ENCODE results near the gene AHNAK2. TPM values are rescaled to one million over a fixed set of nuclear protein-coding genes. Genes with fewer than 3 reads are reported as not detected.
A peak's percentile ranks its signal among the peaks of the same experiment; 100 is the strongest.
"Not testable (repeated sequence)": the region's sequence is repeated elsewhere in the genome, so short reads cannot be mapped to it uniquely, and the experiment has no call there.

Gene AHNAK2
- total and polyA plus RNA-seq, 5 donors: 2.0 to 5.7 (median 3.1) TPM

DNA sequence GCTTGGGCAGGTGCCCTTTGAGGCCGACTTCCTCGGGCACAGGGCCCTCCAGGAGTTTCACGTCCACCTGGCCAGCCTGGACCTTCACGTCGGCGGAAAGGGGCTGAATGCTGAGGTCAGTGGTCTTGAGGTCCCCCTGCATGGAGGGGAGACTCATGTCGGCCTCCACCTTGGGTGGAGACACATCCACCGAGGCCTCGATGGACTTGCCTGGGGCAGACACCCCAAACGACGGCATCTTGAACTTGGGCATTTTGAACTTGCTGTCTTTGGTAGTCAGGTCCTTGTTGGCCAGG lies 29.5 kb downstream of the AHNAK2 start:
- H3K27ac ChIP-seq (ENCODE audit: low read length): no peak overlapping the region
- DNase-seq: peak in 2 of 3 donors; percentile 34 to 48
- 92% methylated on average over 6 of the region's 11 CpGs for WGBS
- H3K9me3 ChIP-seq (ENCODE audit: control insufficient read depth, low read length): no peaks in the 10 kb centered on the region
- intact Hi-C loops (cut with DNase I): no loop called here
- H3K27me3 ChIP-seq (ENCODE audit: control insufficient read depth, insufficient read depth): no peaks in the 10 kb centered on the region
- ATAC-seq: no peak
- H3K4me3 ChIP-seq (ENCODE audit: low read length): no peak overlapping the region
- H3K4me1 ChIP-seq (ENCODE audit: control insufficient read depth, insufficient read depth, low read length): no peaks in the 10 kb centered on the region

- peak in 2 of 3 donors; percentile 36 to 50 for DNase-seq
- H3K27me3 ChIP-seq (ENCODE audit: control insufficient read depth, insufficient read depth); H3K4me1 ChIP-seq (ENCODE audit: control insufficient read depth, insufficient read depth, low read length); H3K9me3 ChIP-seq (ENCODE audit: control insufficient read depth, low read length); H3K4me3 ChIP-seq (ENCODE audit: low read length); ATAC-seq; H3K27ac ChIP-seq (ENCODE audit: low read length); intact Hi-C loops (cut with DNase I): not testable (repeated sequence)
- 93% methylated on average over 35 of the region's 35 CpGs for WGBS
Observed at GRCh38 chr14:104947881-104948735, 30.1 kb downstream of the AHNAK2 start.

- H3K9me3 ChIP-seq (ENCODE audit: control insufficient read depth, low read length); H3K27ac ChIP-seq (ENCODE audit: low read length); ATAC-seq; intact Hi-C loops (cut with DNase I); H3K4me3 ChIP-seq (ENCODE audit: low read length); H3K4me1 ChIP-seq (ENCODE audit: control insufficient read depth, insufficient read depth, low read length); H3K27me3 ChIP-seq (ENCODE audit: control insufficient read depth, insufficient read depth): not testable (repeated sequence)
- DNase-seq: peak in 1 of 3 donors; percentile 37
- 92% methylated on average over 13 of the region's 13 CpGs for WGBS
Observed at GRCh38 chr14:104947201-104947600, 31.0 kb downstream of the AHNAK2 start.

GRCh38 chr14:104945986-104946965 lies 31.9 kb downstream of the AHNAK2 start:
- H3K27me3 ChIP-seq (ENCODE audit: control insufficient read depth, insufficient read depth); ATAC-seq; H3K4me1 ChIP-seq (ENCODE audit: control insufficient read depth, insufficient read depth, low read length); intact Hi-C loops (cut with DNase I); H3K4me3 ChIP-seq (ENCODE audit: low read length); H3K27ac ChIP-seq (ENCODE audit: low read length); H3K9me3 ChIP-seq (ENCODE audit: control insufficient read depth, low read length): not testable (repeated sequence)
- peak in 2 of 3 donors; percentile 37 to 45 for DNase-seq
- 91% methylated on average over 39 of the region's 43 CpGs for WGBS

DNA sequence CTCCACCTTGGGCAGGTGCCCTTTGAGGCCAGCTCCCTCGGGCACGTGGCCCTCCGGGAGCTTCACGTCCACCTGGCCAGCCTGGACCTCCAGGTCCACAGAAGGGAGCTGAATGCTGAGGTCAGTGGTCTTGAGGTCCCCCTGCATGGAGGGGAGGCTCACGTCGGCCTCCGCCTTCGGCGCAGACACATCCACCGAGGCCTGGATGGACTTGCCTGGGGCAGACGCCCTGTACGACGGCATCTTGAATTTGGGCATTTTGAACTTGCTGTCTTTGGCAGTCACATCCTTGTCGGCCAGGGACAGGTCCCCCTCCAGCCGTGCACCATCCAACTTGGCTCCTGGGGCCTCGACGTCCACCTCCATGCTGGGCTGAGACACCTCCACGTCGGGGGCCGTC lies 32.9 kb downstream of the AHNAK2 start:
- H3K4me3 ChIP-seq (ENCODE audit: low read length); ATAC-seq; H3K9me3 ChIP-seq (ENCODE audit: control insufficient read depth, low read length); H3K27me3 ChIP-seq (ENCODE audit: control insufficient read depth, insufficient read depth); H3K27ac ChIP-seq (ENCODE audit: low read length); intact Hi-C loops (cut with DNase I); H3K4me1 ChIP-seq (ENCODE audit: control insufficient read depth, insufficient read depth, low read length): not testable (repeated sequence)
- 88% methylated on average over 17 of the region's 20 CpGs for WGBS
- peak in 1 of 3 donors; percentile 37 for DNase-seq

GRCh38 chr14:104944436-104945205 lies 33.6 kb downstream of the AHNAK2 start:
- intact Hi-C loops (cut with DNase I); H3K4me1 ChIP-seq (ENCODE audit: control insufficient read depth, insufficient read depth, low read length); H3K4me3 ChIP-seq (ENCODE audit: low read length); H3K27ac ChIP-seq (ENCODE audit: low read length); H3K27me3 ChIP-seq (ENCODE audit: control insufficient read depth, insufficient read depth); H3K9me3 ChIP-seq (ENCODE audit: control insufficient read depth, low read length); ATAC-seq: not testable (repeated sequence)
- peak in 1 of 3 donors; percentile 10 for DNase-seq
- 90% methylated on average over 29 of the region's 29 CpGs for WGBS

GRCh38 chr14:104944016-104944308 lies 34.2 kb downstream of the AHNAK2 start:
- intact Hi-C loops (cut with DNase I): not testable (repeated sequence)

GRCh38 chr14:104943216-104944015 lies 34.8 kb downstream of the AHNAK2 start:
- H3K9me3 ChIP-seq (ENCODE audit: control insufficient read depth, low read length); H3K27ac ChIP-seq (ENCODE audit: low read length); ATAC-seq; H3K27me3 ChIP-seq (ENCODE audit: control insufficient read depth, insufficient read depth); intact Hi-C loops (cut with DNase I); H3K4me1 ChIP-seq (ENCODE audit: control insufficient read depth, insufficient read depth, low read length); H3K4me3 ChIP-seq (ENCODE audit: low read length): not testable (repeated sequence)
- 92% methylated on average over 29 of the region's 29 CpGs for WGBS
- DNase-seq: peak in 1 of 3 donors; percentile 44

More at GRCh38 chr14:104944016-104944308, 34.2 kb downstream of the AHNAK2 start:
- not testable (repeated sequence) for H3K27ac ChIP-seq (ENCODE audit: low read length); H3K27me3 ChIP-seq (ENCODE audit: control insufficient read depth, insufficient read depth); ATAC-seq; H3K4me1 ChIP-seq (ENCODE audit: control insufficient read depth, insufficient read depth, low read length); H3K9me3 ChIP-seq (ENCODE audit: control insufficient read depth, low read length); H3K4me3 ChIP-seq (ENCODE audit: low read length)
- 79% methylated on average over 6 of the region's 6 CpGs for WGBS
- DNase-seq: peak in 1 of 3 donors; percentile 25

- DNase-seq: peak in 2 of 3 donors; percentile 31 to 49
Observed at GRCh38 chr14:104942586-104942985, 35.6 kb downstream of the AHNAK2 start.

More at GRCh38 chr14:104942586-104942985, 35.6 kb downstream of the AHNAK2 start:
- no peak overlapping the region for H3K27ac ChIP-seq (ENCODE audit: low read length)
- H3K4me3 ChIP-seq (ENCODE audit: low read length): no peak overlapping the region
- no peaks in the 10 kb centered on the region for H3K27me3 ChIP-seq (ENCODE audit: control insufficient read depth, insufficient read depth)
- no peaks in the 10 kb centered on the region for H3K9me3 ChIP-seq (ENCODE audit: control insufficient read depth, low read length)
- H3K4me1 ChIP-seq (ENCODE audit: control insufficient read depth, insufficient read depth, low read length): no peaks in the 10 kb centered on the region
- ATAC-seq: no peak
- 93% methylated on average over 16 of the region's 16 CpGs for WGBS
- intact Hi-C loops (cut with DNase I): no loop called here
